GM18520 (cell line): Measurements from ENCODE around the gene ARV1.
"Not testable (repeated sequence)": the region's sequence is repeated elsewhere in the genome, so short reads cannot be mapped to it uniquely, and the experiment has no call there.

ENCODE experiments used
- ATAC-seq: cut with Tn5 transposase; IDR thresholded peaks from one replicate; pipeline ENCODE4 v1.9.1; 2021; ENCODE audit not compliant: unreplicated experiment

The ARV1 gene

GRCh38 chr1:231016966-231017365, 38.1 kb downstream of the ARV1 start:
- no peak for ATAC-seq

GRCh38 chr1:231019711-231020110, 40.8 kb downstream of the ARV1 start:
- no peak for ATAC-seq

GRCh38 chr1:231020139-231020601, 41.3 kb downstream of the ARV1 start:
- no peak for ATAC-seq

- ATAC-seq = no peak
These were observed 41.9 kb downstream of the ARV1 start for GRCh38 chr1:231020816-231021215.

- no peak for ATAC-seq
These were observed 42.7 kb downstream of the ARV1 start for GRCh38 chr1:231021540-231022031.

GRCh38 chr1:231022543-231022942, 43.6 kb downstream of the ARV1 start:
- not testable (repeated sequence) for ATAC-seq

GRCh38 chr1:231023150-231023549, 44.3 kb downstream of the ARV1 start:
- ATAC-seq = no peak

GRCh38 chr1:231026576-231026975, 47.7 kb downstream of the ARV1 start:
- no peak for ATAC-seq

GRCh38 chr1:231027136-231027925, 48.4 kb downstream of the ARV1 start:
- no peak for ATAC-seq

- no peak for ATAC-seq
These were observed 49.1 kb downstream of the ARV1 start for GRCh38 chr1:231027971-231028370.

- no peak for ATAC-seq
These were observed 49.8 kb downstream of the ARV1 start for GRCh38 chr1:231028682-231029081.

- not testable (repeated sequence) for ATAC-seq
These were observed 50.4 kb downstream of the ARV1 start for GRCh38 chr1:231029247-231029646.

- no peak for ATAC-seq
These were observed 50.9 kb downstream of the ARV1 start for GRCh38 chr1:231029841-231030240.

- ATAC-seq = no peak
These were observed 54.1 kb downstream of the ARV1 start for GRCh38 chr1:231032963-231033362.

GRCh38 chr1:231035799-231036198, 56.9 kb downstream of the ARV1 start:
- no peak for ATAC-seq

GRCh38 chr1:231036416-231036815, 57.5 kb downstream of the ARV1 start:
- no peak for ATAC-seq

GRCh38 chr1:231037585-231038517, 59.0 kb downstream of the ARV1 start:
- ATAC-seq = no peak

GRCh38 chr1:231039161-231040018, 60.5 kb downstream of the ARV1 start:
- ATAC-seq = no peak

GRCh38 chr1:231040019-231040799, 61.3 kb downstream of the ARV1 start, which contains the start of gene FAM89A:
TSS of gene FAM89A (minus strand) at chr1:231040254. CDS start at chr1:231040211, 43 bp downstream.
- no peak for ATAC-seq
